COLO668 (cell line): ENCODE results near the gene TSPAN9.

ENCODE experiments used
- DNase-seq: peaks from one replicate; lab custom pipeline; 2025; ENCODE audit not compliant: unreplicated experiment; lab: John Stamatoyannopoulos, UW

The TSPAN9 gene

DNA sequence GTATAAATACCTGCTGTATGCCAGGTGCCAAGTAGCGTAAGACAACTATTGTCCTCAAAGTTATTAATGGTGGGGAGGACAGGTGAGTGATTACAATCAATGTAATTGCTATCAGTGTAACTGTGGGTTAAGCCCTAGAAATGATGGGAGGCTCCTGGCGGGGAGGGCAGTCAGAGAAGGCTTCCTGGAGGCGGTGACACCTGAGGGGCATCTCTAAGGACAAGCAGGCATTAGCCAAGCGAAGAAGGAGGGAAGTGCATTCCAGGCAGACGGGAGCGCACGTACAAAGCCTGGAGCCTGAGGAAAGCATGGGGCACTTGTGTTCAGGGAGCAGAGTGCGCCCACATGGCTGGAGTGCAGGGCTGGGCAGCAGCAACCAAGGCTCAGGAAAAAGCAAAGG, 230.9 kb downstream of the TSPAN9 start:
- DNase-seq, result no peak

DNA sequence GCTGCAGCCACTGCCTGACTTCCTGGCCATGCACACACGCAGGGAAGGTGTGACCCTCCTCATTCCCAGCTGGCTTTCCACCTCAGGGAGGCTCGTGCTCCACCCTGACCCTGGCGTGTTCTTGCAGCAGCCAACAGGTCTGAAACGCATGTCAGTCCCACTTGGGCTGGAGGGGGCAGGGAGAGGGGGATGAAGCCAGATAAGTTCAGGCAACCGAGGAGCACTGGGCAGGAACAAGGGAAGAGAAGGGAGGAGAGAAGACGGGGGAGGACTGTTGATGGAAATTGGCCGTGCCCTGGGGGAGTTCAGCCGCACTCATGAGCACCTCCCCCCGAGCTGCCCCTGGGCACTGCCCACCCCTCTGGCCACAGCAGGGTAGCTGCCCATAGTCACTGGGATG, 231.4 kb downstream of the TSPAN9 start:
- DNase-seq, result no peak

DNA sequence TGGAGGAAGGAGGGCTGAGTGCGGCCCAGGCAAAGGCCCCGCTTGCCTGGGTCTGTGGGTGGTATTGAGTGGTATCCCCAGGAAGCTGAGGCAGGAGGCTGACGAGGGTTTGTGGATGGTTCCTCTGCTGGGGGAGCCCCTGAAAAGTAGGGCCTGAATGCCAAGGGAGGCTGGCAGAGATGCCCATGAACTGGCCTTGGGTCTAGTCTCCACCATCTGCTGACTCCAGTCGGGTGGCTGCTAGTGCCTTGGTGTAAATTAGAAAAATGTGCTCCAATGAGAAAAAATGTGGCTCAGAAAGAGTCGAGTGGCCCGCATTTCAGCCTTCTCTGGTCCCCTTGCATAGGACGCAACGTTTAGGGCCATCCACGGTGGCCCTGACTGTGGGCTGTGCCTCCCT, 232.6 kb downstream of the TSPAN9 start:
- no peak for DNase-seq

DNA sequence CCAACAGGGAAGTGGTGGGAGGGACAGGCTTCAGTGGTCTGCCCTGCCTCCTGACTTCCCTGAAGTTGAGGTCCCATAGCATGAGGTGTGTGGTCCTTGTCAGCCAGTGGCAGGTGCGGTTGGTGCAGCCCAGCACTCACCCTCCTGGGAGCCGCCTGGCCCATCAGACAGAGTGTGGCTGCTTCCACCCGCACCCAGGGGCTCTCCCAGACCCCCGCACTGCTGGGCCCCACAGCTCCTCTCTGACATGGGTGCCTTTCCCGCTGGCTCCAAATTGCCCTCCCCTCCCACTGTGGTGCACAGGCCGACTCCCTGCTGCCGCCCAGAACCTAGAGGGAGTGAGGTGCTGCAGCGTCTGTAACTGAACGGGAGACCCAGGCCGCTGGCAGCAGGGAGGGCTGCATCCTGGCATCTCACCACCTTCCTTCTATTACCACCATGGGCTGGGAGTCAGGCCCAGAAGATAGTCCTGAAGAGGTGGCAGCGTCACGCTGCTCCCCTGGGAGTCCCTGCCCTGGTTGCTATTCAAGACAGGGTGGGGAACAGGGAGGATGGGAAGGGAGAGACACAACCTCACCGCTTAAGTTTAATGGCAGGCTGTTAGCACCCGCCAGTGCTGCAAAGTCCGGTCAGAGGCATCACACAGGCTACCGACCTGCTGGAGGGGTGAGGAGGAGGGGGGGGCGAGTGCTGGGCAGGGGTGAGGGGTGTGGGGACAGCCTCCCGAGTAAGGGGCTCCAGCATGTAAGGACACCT, 233.3 kb downstream of the TSPAN9 start:
- peak; percentile 57 for DNase-seq

DNA sequence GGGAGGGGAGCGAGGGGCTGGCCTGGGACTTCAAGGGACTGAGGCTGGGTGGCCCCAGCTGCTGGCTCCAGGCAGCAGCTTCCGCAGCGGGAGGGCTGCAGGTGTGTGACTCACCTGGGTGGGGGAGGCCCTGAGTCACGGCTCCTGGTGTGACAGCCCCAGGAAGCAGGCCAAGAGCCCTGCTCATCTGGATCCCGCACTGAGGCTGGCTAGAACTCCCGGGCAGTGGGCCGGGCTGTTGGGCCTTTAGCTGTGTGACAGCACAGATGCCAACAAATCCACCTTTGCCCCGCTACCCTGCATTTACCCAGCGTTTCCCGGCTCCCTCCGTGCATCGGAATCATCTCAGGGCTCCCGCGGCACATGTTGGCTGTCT, 233.8 kb downstream of the TSPAN9 start:
- DNase-seq, result peak; percentile 89

DNA sequence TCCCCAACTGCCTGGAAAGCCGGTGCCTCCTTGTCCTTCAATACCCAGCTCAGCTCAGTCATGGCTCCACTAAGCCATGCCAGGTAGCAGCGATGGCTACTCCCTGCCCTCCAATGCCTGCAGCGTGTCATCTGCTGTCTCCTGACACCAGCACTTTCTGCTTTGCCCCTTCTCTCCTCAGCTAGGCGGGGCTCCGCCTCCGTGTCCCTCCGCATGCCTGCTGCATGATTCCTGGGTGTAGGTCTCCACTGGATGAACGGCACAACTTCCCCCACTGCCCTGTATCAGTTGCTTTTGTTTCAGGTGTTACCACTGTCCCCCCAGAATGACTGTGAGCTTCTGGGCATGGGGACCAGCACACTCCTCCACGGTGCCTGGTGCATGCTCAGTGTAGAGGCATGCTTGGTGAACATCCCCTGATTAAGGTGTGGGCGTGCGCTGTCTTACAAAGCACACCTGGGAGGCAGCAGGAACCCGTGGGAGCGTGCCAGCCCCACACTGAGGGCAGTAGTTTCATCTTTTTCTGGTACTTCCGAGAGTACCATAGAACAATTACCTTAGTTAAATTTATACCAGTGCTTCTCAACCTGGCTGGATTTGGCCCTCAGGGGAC, 234.4 kb downstream of the TSPAN9 start:
- DNase-seq, result peak; percentile 20

DNA sequence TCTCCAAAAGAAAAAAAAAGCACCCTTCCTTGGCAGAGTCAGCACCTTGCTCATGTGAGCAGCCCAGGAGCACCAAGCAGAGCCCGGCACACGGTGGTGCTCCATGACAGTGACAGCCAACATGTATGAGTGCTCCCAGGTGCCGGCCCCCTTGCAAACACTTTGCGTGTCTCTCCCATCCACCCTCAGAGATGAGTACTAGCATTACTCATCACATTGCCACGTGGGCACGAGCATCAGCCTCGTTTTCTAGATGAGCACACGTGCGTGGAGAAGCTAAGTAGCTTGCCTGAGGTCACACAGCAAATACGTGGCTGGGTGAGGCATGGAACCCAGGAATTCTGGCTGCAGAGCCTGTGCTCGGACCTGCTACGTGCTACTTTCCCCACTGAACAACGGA, 235.9 kb downstream of the TSPAN9 start:
- DNase-seq, result peak; percentile 10

DNA sequence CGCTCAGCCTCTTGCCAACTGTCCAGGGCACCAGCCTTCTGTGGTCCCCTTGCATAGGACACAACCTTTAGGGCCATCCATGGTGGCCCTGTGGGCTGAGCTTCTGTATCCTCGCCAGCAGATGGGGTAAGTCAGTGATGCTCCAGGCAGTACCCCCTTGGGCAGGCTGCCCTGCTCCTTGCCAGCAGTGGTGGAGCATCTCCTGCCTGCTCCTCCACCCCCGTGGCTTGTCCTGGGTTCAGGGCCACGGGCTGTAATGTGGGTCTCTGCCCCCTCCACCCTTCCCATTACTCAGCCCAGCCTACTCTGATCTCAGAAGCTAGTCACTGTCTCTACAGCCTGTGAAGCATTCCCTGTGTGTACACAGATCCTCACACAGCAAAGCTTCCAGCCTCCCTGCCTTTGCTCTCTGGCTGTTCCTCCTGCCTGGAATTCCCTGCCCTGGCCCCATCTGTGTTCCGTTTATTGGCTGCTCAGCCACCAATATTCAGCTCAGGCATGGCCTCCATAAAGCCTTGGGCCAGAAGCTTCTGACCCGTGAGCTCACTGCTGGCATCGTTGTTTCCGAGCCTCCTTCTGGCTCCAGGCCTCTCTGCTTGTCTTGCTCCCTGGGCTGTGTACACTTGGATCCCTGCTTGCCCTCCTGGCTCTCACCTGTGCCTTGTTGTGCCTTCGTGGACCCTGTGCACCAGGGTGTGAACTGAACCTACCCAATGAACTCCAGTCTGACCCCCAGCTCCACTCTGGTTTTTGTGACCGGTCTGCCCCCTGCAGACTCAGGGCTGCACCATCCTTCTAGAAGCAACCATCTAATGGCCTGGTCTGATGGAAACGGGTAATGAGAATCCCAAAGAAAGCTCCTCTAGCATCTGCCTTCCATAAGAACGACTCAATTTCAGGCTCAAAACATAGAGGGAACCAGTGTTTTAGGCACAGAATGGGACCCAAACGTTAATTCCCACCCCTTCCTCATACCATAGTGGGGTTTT, 236.8 kb downstream of the TSPAN9 start:
- peak; percentile 49 for DNase-seq

DNA sequence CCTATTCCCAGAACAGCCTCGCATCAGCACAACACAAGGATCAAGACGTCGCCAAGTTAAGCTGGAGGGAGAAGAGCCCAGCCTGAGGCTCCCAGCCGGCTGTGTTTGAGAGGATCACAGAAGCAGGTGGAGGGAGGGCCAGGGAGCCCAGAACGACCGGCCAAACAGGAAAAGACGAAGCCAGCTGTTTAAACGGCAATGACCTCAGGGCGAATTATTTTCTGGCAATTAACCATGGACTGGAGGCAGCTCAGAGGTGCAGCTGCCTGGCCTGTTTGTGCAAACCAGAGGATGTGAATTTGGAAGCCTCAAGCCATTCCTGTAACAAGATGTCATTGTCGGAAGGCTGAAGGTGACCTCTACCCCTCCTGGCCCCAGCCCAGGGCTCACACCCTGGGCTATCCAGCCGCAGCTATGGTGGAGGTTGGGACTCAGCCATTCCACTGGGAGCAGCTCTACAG, 238.1 kb downstream of the TSPAN9 start:
- DNase-seq, result peak; percentile 82

DNA sequence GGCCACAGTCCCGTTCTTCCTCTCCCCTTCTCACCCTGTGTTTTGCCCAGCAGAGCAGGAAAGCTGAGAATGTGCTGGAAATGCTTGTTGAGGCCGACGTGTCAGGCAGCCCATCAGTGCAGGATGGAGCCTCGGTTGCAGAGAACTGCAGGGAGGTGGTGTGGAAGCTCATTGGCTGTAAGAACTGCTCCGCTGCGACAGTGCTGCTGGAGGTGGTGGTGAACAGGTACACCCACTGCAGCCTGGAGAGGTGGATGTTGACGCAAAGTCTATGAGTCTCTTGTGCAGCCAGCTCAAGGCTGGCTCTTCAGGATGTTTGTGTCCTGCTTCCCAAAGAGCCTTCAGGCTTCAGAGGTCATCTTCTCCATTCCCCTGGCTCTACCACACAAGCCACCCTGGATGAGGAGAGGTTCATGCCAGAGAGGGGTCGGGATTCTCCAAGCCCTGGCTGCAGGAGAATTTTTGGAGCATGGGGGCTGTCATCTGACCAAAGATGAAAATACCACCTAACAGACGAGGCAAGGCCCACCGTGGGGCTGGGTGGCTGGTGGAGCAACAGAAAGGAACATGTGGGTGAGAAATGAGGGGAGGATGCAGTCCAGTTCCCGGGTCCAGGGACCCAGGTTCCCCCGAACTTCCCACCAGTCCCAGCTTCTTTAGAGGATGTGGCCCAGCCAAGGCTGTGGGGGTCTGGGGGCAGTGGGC, 239.7 kb downstream of the TSPAN9 start:
- DNase-seq, result no peak

DNA sequence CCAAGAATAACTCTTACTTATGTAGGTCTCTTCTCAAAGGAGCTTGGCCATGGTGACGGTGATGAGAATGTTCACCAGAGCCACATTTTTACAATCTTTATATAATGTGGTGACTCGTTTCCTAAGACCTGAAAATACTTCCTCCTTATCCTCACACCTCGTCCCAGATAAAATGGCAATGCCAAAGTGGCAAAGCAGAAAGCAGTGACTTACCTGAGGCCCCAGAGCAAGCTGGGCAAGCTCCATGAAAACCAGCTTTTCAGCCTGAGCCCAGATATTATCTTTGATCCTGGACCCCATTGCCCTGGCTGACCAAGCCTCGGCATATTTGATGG, 240.3 kb downstream of the TSPAN9 start:
- no peak for DNase-seq

DNA sequence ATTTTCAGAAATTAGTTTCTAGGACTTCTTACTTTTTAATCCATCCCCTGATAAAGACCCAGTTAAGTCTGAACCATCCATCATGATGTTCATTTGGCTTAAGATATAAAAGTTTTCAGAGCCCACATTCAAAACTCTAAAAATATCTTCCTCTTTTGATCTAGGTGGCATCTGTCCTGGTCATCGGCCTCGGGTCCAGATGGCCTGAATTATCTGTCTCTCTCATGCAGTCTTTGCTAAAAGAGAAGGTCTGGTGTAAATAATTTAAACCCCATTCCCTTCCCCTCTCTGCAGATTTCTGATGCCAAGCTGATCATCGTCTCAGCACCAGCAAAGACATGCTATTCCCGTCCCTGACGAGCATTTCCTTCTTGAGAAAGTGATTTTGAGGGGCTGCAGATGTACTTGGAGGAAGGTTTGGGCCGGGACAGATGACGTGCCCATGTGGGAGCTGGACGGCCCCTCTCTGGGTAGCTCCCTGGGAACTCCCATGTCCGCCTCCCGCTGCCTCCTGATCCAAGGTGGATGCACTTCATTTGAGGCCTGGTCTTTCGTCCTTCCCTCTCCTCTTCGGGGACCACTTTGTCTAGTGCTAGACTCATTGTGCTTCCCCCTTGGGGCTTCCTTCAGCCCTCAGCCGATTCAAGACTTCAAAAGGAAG, 240.8 kb downstream of the TSPAN9 start:
- DNase-seq, result no peak

DNA sequence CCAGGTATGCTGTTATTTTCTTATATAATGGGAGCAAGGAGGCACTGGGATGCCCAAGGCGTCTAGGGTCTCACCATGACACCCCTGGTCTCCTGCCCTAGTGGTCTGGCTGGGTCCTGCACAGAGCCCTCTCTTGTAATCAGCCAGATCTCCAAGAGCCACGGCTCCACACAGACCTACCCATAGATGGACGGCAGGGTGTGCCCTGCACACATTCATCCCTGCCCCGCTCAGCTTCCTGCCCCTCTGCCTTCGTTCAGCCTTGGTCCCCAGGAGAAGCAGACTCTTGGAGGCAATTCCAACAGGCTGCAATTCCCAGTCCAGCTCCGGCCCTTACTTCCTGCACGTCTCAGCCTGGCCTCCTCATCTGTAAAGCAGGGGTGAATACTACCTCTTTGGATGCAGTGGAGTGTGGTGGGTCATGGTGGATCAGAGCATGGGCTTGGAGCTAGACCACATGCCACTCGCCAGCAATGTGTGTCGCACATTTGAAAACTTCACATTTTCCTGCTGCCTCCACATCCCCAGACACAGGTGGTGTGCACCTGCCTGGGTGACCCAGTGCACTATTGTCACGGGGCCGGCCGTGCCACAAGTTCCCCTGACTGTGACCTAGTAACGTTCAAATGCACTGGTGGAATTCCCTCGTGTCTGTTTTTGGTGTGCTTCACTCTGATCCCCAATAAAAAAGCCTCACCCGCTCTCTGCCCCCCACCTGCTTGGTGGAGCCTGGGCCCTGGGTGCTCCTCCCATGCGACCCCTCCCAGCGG, 242.7 kb downstream of the TSPAN9 start:
- no peak for DNase-seq

DNA sequence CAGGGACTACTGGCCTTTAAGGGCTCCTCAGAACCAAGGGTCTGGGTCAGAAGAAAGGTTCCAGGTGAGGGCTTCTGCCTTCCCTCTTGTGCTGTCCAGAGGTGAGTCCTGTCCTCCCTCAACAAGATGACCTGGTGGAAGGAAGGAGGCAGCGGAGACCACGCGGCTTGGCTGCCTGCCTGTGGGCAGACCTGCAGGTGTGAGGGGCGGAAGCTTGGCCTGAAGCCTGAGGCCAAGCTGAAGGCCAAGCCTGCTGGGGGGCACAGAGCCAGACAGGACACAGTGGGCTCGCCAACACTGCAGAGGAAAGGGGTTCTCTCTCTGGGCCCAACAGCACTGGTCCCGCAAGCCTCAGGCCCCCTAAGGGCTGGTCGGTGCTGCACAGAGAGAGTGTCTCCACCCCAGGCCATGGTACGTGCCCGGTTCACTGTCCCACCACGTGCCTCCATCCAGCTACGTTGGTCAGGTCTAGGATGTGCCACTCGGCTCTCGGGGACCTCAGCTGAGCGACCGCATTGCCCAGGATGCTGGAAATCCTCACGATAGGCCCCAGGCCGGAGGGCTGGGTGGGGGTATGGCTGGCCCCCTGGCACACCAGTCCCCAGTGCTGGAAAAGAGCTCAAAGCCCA, 243.8 kb downstream of the TSPAN9 start:
- DNase-seq, result no peak

DNA sequence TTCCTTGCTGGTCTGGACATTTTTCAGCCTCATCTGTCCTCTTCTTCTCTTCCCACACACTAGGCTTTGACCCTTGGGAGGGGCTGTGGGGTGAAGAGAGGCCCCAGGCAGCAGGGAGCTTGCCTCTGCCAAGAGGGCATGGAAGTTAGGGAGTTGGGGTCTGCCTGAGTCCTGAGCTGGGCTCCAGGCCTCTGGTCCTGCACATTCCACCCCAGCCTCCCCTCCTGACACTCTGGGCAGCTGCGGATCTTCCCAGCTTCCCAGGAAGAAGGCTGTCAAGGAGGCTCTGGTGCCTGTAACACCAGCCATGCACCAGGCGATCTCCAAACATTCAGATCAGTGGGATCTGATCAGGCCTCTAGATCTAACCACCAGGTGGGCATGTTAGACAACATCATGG, 244.7 kb downstream of the TSPAN9 start:
- no peak for DNase-seq

DNA sequence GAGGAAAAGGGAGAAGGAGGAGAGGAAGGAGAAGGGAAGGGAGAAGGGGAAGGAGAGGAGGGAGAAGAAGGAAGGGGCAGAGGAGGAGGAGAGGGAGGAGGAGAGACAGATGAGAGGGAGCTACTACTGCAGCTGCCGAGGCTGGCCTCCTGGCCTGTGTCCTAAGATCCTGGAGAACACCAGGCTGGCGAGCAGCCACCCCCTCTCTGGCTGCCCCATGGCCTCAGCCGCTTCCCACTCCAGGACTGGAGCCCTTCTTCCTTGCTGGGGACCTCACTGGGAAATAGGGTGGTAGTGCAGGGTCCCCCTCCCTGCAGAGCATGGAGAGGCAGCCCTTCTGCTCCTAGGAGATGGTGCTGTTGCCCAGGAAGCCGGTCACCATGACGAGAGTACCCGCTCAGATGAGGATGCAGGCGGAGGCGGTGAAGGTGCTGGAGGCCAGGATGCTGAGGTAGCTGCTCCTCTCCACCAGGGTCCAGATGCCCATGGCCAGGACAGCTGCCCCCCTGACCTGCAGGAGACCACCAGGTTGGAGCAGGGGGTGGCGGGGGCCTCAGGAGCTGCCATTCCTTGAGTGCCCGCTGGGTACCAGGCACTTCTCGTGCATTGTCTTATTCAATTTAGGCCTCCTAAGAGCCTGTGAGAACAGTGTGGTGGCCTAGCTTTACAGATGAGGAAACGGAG, 246.0 kb downstream of the TSPAN9 start:
- DNase-seq, result no peak

DNA sequence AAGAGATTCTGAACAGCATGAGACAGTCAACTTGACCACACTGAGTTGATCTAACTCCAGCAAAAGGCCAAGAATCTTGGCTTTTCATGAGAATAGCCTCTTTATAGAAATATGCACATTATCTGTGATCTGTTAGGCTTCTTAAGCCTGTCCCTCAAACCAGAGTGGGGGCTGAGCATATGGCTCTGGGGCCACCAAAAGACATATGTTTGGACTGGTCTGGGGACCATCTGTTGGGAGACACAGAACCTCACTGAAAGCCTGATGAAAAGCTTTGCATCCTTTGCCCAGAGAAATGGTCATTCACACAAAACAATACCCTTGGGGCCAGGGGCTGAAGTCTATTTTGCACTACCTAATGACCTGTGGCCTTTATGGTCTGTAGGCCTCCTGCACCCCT, 248.6 kb downstream of the TSPAN9 start:
- no peak for DNase-seq

DNA sequence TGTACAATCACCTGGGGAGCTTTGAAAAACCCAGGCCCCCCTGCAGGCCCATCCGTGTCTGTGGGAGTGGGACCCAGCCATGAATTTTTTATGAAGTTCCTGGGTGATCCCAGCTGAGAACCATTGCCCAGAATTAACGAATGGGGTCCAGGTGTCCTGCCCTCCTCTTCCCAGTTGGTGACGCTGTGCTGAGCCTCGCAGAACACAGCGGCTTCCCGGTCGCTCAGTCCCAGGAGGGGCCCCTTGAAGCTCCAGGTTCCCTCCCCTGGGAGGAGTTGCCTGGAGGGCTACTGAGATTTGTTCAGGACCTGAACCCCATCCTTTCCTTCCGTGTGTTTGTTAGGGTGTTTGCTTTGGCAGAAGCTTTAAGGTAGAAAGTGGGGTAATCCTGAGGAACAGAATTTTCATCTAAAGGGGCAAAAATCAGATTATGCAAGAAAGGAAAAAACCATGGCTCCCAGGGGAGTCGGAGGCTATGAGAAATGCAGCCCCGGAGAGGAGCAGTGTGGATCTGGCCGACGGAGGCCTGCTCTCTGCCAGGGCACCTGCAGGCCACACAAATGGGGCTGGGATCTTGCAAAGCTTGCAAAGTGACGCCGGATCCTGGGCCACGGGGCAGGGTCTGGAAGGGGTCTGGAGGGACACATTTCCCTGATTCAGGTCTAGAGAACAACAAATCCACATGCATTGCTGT, 249.1 kb downstream of the TSPAN9 start:
- DNase-seq, result no peak
